ENCODE results near the gene RPLP2.

- TF ChIP-seq POLR2A (IDR thresholded peaks at IDR 0.05) (no peak), CTCF (IDR thresholded peaks at IDR 0.05 in 4 of 5, conservative IDR thresholded peaks at IDR 0.05 in 1 of 5) (no peak)
Observed at GRCh38 chr11:791658-792534, 17.9 kb upstream of the RPLP2 start.
